Activated B cell treated with CpG ODN at 0.5 μM for 24 hours (primary cell): ENCODE measurements around the gene BORCS8. TPM values are rescaled to one million over a fixed set of nuclear protein-coding genes. Genes with fewer than 3 reads are reported as not detected.

Source experiments
- ATAC-seq: fragments of 200-7000 bp; cut with Tn5 transposase; one replicate; pipeline ENCODE4 v1.10.0; 2021; ENCODE audit warnings: low read depth, mild to moderate bottlenecking, moderate library complexity
- CTCF ChIA-PET: fragments of 350-600 bp; sonication (Branson Sonifier 250); formaldehyde crosslinking; loops from one replicate; lab custom pipeline; 2021; ENCODE audit warnings: antibody characterized with exemption; lab: Charles Lee
- POLR2A ChIA-PET: fragments of 350-600 bp; sonication (Branson Sonifier 250); formaldehyde crosslinking; loops from one replicate; lab custom pipeline; 2021; ENCODE audit warnings: antibody characterized with exemption; lab: Charles Lee
- DNase-seq: peaks from one replicate; pipeline ENCODE4 v3.0.0; 2022
- H3K27ac Mint-ChIP-seq: one replicate; pipeline ENCODE4 v1.8.0; 2020; ENCODE audit warnings: mixed read lengths
- H3K27me3 Mint-ChIP-seq: one replicate; pipeline ENCODE4 v1.8.0; 2021; ENCODE audit warnings: mixed read lengths
- H3K36me3 Mint-ChIP-seq: one replicate; pipeline ENCODE4 v1.8.0; 2021; ENCODE audit warnings: low read depth, mixed read lengths
- H3K4me1 Mint-ChIP-seq: one replicate; pipeline ENCODE4 v1.8.0; 2021; ENCODE audit warnings: mixed read lengths
- H3K4me3 Mint-ChIP-seq: one replicate; pipeline ENCODE4 v1.8.0; 2020; ENCODE audit warnings: mild to moderate bottlenecking, mixed read lengths
- H3K9me3 Mint-ChIP-seq: one replicate; pipeline ENCODE4 v1.8.0; 2020; ENCODE audit warnings: mixed read lengths
- intact Hi-C: fragments of 100-400 bp; cut with micrococcal nuclease; formaldehyde crosslinking; loops from one replicate; pipeline ENCODE4 v1.15.1; 2024
- total RNA-seq: library from RNA; stranded (reverse); gene quantifications from 2 replicates; pipeline ENCODE4 v1.2.3, GENCODE V29; 2022
- TF ChIP-seq, protein P1 (sequence below): fragments of 200-600 bp; IDR thresholded peaks from one replicate; pipeline ENCODE4 v1.8.0; 2022; ENCODE audit warnings: antibody characterized with exemption, mild to moderate bottlenecking

BORCS8 gene
- total RNA-seq, 1 donor from 2014 or later = 51.8 TPM

DNA sequence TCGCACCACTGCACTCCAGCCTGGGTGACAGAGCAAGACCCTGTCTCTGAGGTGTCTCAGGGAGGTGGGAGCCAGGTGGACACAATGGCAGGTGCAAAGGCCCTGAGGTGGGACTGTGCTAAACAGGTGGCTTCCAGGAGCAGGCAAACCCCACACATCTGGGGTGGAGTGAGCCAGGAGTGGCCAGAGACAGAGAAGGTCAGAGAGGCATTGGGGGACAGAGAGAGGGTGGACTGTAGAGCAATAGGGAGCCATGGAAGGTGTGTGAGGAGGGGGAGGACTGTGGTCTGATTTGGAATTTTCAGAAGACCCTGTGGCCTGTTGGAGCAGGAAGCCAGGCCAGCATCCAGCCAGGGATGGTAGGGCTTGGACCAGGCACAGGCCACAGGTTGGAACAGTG, 26.6 kb downstream of the BORCS8 start:
- H3K36me3 Mint-ChIP-seq = no peaks in the 10 kb centered on the region
- intact Hi-C loops = no loop called here
- H3K9me3 Mint-ChIP-seq = no peaks in the 10 kb centered on the region
- TF ChIP-seq, protein P1, sequence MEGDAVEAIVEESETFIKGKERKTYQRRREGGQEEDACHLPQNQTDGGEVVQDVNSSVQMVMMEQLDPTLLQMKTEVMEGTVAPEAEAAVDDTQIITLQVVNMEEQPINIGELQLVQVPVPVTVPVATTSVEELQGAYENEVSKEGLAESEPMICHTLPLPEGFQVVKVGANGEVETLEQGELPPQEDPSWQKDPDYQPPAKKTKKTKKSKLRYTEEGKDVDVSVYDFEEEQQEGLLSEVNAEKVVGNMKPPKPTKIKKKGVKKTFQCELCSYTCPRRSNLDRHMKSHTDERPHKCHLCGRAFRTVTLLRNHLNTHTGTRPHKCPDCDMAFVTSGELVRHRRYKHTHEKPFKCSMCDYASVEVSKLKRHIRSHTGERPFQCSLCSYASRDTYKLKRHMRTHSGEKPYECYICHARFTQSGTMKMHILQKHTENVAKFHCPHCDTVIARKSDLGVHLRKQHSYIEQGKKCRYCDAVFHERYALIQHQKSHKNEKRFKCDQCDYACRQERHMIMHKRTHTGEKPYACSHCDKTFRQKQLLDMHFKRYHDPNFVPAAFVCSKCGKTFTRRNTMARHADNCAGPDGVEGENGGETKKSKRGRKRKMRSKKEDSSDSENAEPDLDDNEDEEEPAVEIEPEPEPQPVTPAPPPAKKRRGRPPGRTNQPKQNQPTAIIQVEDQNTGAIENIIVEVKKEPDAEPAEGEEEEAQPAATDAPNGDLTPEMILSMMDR = no peak
- no peak for DNase-seq
- no peak overlapping the region for H3K27ac Mint-ChIP-seq
- CTCF ChIA-PET = interaction anchor here (2.6 kb wide), 1 partner anchor 9 kb away, joined by 10 read pairs; no protein-coding TSS in a partner anchor
- H3K4me3 Mint-ChIP-seq = no peak overlapping the region
- H3K27me3 Mint-ChIP-seq = no peaks in the 10 kb centered on the region
- POLR2A ChIA-PET = no interaction called here
- peaks cover 38% of the 10 kb centered on the region for H3K4me1 Mint-ChIP-seq
- ATAC-seq = no peak

DNA sequence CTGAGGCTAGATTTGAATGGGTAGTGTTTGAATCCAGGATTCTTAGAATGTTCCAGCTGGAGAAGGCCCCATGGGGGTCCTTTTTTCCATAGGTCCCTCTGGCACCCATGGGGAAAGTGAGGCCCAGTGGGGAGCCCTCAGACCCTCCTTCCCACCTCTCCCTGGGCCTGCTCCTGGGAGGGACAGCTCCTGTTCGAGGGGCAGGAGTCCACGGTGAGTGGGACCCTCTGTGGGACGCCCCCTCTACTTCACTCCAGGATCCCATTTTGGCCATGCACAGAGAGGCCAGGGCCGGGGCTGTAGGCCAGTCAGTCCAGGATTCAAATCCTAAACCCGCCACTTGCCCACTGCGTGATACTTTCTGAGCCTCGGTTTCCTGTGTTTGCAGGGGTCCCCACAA, 29.5 kb downstream of the BORCS8 start:
- intact Hi-C loops = no loop called here
- H3K4me3 Mint-ChIP-seq = no peak overlapping the region
- CTCF ChIA-PET = interaction anchor here (1.4 to 7.5 kb wide), 2 partner anchors 12 to 16 kb away, joined by 3 to 53 read pairs; no protein-coding TSS in a partner anchor
- ATAC-seq (no peak), DNase-seq (no peak)
- peaks cover 41% of the 10 kb centered on the region for H3K4me1 Mint-ChIP-seq
- H3K27me3 Mint-ChIP-seq = no peaks in the 10 kb centered on the region
- POLR2A ChIA-PET = interaction anchor here (0.8 to 0.9 kb wide), 2 partner anchors 8 to 98 kb away, joined by 3 to 4 read pairs; no protein-coding TSS in a partner anchor
- TF ChIP-seq, protein P1 = no peak
- no peaks in the 10 kb centered on the region for H3K9me3 Mint-ChIP-seq
- H3K36me3 Mint-ChIP-seq = no peaks in the 10 kb centered on the region
- peak overlapping the region; percentile 73 for H3K27ac Mint-ChIP-seq

DNA sequence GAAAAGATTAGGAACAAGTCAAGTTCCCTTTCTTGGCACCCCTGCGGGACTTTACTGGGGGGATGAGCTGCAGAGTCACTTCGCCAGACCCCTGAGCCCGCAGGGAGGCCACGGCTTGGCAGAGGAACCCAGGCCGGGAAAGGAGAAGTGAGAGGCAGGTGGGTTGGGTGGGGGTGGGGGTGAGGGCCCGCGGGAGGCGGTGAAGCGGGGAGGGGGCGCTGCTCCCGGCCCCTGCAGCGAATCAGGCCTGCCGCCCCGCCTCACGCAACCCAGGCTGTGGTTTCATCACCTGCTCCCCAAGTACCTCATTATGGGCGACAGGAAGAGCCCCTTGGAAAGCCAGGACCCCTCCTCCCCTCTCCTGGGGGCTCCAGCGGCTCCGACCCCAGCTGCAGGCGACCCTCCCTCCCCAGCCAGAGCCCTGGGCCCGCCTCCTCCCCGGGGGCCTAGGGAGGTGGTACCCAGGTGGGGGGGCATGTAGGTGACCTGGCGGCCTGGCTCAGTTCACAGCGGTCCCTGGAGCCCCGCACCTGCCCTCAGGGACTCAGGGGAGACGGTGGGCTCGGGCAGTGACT, 31.4 kb downstream of the BORCS8 start:
- H3K4me1 Mint-ChIP-seq = peaks cover 50% of the 10 kb centered on the region
- H3K27me3 Mint-ChIP-seq = no peaks in the 10 kb centered on the region
- peaks cover 3% of the 10 kb centered on the region for H3K9me3 Mint-ChIP-seq
- H3K36me3 Mint-ChIP-seq = peaks cover 8% of the 10 kb centered on the region
- ATAC-seq = peak; percentile 78
- ChIA-PET POLR2A (interaction anchor here (0.8 to 2.6 kb wide), 9 partner anchors 9 to 732 kb away, joined by 3 to 27 read pairs (median 7); partner anchors contain the start of genes BORCS8, MEF2B and NR2C2AP), CTCF (interaction anchor here (7.5 kb wide), 1 partner anchor 14 kb away, joined by 53 read pairs; no protein-coding TSS in a partner anchor)
- peak overlapping the region; percentile 55 for H3K4me3 Mint-ChIP-seq
- peak overlapping the region; percentile 77 for H3K27ac Mint-ChIP-seq
- intact Hi-C loops = loop anchor here (1.0 kb wide), 3 partner anchors 9 to 14 kb away; partner anchors contain the start of gene MEF2B
- TF ChIP-seq, protein P1 = no peak
- DNase-seq = peak; percentile 65

DNA sequence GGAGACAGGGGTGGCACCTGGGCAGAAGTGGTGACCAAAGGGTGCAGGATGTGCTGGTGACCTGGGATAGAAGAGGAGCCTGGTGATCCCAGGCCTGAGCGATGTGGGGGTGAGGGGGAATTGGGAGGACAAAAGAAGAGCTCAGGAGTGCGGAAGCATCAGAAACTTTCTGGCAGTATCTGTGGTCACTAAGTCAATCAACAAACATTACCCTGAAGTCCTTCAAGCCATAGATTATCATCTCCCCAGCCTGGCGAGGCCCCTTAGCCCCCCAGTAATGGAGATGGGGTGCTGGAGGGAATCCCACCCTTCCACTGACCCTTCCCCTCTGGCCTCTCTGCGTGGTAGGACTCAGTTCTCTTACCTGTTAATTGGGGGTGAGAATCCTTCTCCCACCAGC, 32.4 kb downstream of the BORCS8 start:
- H3K4me1 Mint-ChIP-seq = peaks cover 56% of the 10 kb centered on the region
- CTCF ChIA-PET = interaction anchor here (1.4 to 7.5 kb wide), 2 partner anchors 14 to 15 kb away, joined by 7 to 53 read pairs; no protein-coding TSS in a partner anchor
- H3K4me3 Mint-ChIP-seq = no peak overlapping the region

More for the DNA sequence above, 32.4 kb downstream of the BORCS8 start:
- DNase-seq (no peak), ATAC-seq (no peak)
- H3K36me3 Mint-ChIP-seq = peaks cover 13% of the 10 kb centered on the region
- POLR2A ChIA-PET = interaction anchor here (0.8 to 2.6 kb wide), 8 partner anchors 8 to 94 kb away, joined by 3 to 27 read pairs (median 6); partner anchors contain the start of genes MEF2B and NR2C2AP
- TF ChIP-seq, protein P1 = no peak
- H3K27me3 Mint-ChIP-seq = no peaks in the 10 kb centered on the region
- peak overlapping the region; percentile 35 for H3K27ac Mint-ChIP-seq
- peaks cover 4% of the 10 kb centered on the region for H3K9me3 Mint-ChIP-seq
- intact Hi-C loops = no loop called here
